Kidney epithelial cell (primary cell): Measurements from ENCODE around the gene PDLIM7. TPM values are rescaled to one million over a fixed set of nuclear protein-coding genes. Genes with fewer than 3 reads are reported as not detected.

Source experiments
- DNase-seq: peaks from one replicate; pipeline ENCODE4 v3.0.0-alpha.2; 2010; ENCODE audit warnings: low read depth
- H3K27me3 ChIP-seq: 2 replicates; pipeline ENCODE4 v1.6.0; 2011; ENCODE audit warnings: low read length; ENCODE audit not compliant: control insufficient read depth, insufficient read depth
- H3K36me3 ChIP-seq: 2 replicates; pipeline ENCODE4 v1.5.1; 2011; ENCODE audit warnings: low read length; ENCODE audit not compliant: control insufficient read depth, insufficient read depth
- H3K4me3 ChIP-seq: 2 replicates; pipeline ENCODE4 v1.5.1; 2011; ENCODE audit warnings: low read depth, mild to moderate bottlenecking, control low read depth, low read length
- CTCF ChIP-seq: IDR thresholded peaks from 2 replicates; pipeline ENCODE4 v1.5.1; 2011; ENCODE audit warnings: mild to moderate bottlenecking, moderate library complexity, low read length, control low read depth, inconsistent platforms; ENCODE audit not compliant: insufficient read depth, poor library complexity, severe bottlenecking
- total RNA-seq: library from RNA; depleted of rRNA; stranded (reverse); fragments of >200 nt; gene quantifications from 2 replicates; pipeline ENCODE4 v1.2.3, GENCODE V29; 2015

The PDLIM7 gene
- total RNA-seq, 1 donor from 2014 or later, result 467 TPM

- no peaks in the 10 kb centered on the region for H3K27me3 ChIP-seq
- DNase-seq, result no peak
- peaks cover 4% of the 10 kb centered on the region for H3K36me3 ChIP-seq
- no peak for TF ChIP-seq CTCF
- no peak overlapping the region for H3K4me3 ChIP-seq
These were observed 17.1 kb upstream of the PDLIM7 start for GRCh38 chr5:177514541-177514940.

- Histone ChIP-seq H3K4me3 (no peak overlapping the region), H3K36me3 (peaks cover 3% of the 10 kb centered on the region), H3K27me3 (no peaks in the 10 kb centered on the region)
- TF ChIP-seq CTCF, result no peak
- DNase-seq, result no peak
These were observed 16.1 kb upstream of the PDLIM7 start for GRCh38 chr5:177513500-177513899.

- DNase-seq, result no peak
- no peak for TF ChIP-seq CTCF
- Histone ChIP-seq H3K27me3 (no peaks in the 10 kb centered on the region), H3K36me3 (peaks cover 3% of the 10 kb centered on the region), H3K4me3 (no peak overlapping the region)
These were observed 15.5 kb upstream of the PDLIM7 start for GRCh38 chr5:177512736-177513380.

GRCh38 chr5:177511796-177512675, 14.6 kb upstream of the PDLIM7 start:
- Histone ChIP-seq H3K36me3 (peaks cover 3% of the 10 kb centered on the region), H3K27me3 (no peaks in the 10 kb centered on the region), H3K4me3 (no peak overlapping the region)
- TF ChIP-seq CTCF, result no peak
- DNase-seq, result no peak

- peaks cover 3% of the 10 kb centered on the region for H3K36me3 ChIP-seq
- no peak for DNase-seq
- no peak for TF ChIP-seq CTCF
These were observed 13.8 kb upstream of the PDLIM7 start for GRCh38 chr5:177511181-177511580.

More at GRCh38 chr5:177511181-177511580, 13.8 kb upstream of the PDLIM7 start:
- Histone ChIP-seq H3K4me3 (no peak overlapping the region), H3K27me3 (no peaks in the 10 kb centered on the region)
